Activated CD4-positive, CD25-positive, alpha-beta regulatory T cell treated with anti-CD3 and anti-CD28 coated beads, Interleukin-2, amount 50 U/mL, for 72 hours (primary cell): Measurements from ENCODE around the gene DDX51.
"Not testable (repeated sequence)": the region's sequence is repeated elsewhere in the genome, so short reads cannot be mapped to it uniquely, and the experiment has no call there.

ENCODE experiments used
- DNase-seq: peaks from one replicate; pipeline ENCODE4 v3.0.0; 2021

DDX51 gene

GRCh38 chr12:132111654-132112304 lies 32.3 kb downstream of the DDX51 start:
- no peak for DNase-seq

GRCh38 chr12:132110677-132111076 lies 33.4 kb downstream of the DDX51 start:
- no peak for DNase-seq

DNA sequence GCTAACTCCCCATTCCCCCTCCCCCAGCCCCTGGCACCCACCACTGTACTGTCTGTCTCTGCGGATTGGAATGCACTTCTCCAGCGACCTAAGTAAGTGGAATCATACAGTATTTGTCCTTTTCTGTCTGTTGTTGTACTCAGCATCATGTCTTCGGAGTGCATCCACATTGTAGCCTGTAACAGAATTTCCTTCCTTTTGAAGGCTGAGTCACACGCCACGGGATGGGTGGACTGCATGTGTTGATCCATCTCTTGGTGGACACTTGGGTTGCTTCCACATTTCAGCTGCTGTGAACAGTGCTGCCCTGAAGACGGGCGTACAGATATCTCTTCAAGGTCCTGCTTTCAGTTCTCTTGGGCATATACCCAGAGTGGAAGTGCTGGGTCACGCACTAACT lies 34.4 kb downstream of the DDX51 start:
- no peak for DNase-seq

GRCh38 chr12:132108211-132108832 lies 35.8 kb downstream of the DDX51 start:
- DNase-seq, result no peak

DNA sequence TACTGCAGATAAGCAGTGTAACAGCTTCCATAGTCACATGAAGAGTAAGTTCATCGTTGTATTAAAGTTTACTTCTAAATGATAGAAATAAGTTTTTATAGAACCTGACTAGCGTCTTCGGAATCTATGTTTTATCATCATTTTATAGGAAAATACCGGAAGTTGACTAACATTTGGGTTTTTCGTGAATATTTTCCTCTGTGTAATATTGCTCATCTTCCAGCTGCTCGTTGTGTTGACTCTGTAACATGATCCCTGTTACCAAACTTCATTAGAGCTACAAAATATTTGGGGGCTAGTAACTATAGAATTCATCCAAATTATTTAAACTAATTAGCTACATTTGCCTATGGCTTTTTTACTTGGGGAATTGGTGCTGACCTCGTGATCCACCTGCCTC lies 37.2 kb downstream of the DDX51 start:
- no peak for DNase-seq

- DNase-seq, result no peak
Measured at GRCh38 chr12:132105467-132105866, 38.7 kb downstream of the DDX51 start.

GRCh38 chr12:132103542-132104308 lies 40.4 kb downstream of the DDX51 start:
- DNase-seq, result no peak

- not testable (repeated sequence) for DNase-seq
Measured at GRCh38 chr12:132103072-132103471, 41.0 kb downstream of the DDX51 start.

DNA sequence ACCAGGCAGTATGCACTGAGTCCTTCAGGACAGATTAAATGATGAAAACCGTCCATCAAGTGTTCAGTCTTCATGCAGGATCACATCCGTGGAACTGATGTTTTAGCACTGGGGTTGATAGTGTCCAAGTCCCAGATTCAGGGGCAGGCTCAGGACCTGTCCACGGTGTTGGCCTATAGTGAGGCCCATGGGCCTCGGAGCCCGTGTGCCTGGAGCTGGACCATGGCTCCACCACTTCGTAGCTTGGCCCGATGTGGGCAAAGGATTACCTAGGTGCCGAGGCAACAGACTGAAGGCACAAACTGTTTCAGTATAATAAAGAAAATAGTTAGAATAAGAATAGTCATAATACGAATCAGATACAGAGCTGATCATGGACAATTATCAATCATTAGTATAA lies 41.8 kb downstream of the DDX51 start:
- no peak for DNase-seq

- DNase-seq, result no peak
Measured at GRCh38 chr12:132100306-132101065, 43.6 kb downstream of the DDX51 start.

DNA sequence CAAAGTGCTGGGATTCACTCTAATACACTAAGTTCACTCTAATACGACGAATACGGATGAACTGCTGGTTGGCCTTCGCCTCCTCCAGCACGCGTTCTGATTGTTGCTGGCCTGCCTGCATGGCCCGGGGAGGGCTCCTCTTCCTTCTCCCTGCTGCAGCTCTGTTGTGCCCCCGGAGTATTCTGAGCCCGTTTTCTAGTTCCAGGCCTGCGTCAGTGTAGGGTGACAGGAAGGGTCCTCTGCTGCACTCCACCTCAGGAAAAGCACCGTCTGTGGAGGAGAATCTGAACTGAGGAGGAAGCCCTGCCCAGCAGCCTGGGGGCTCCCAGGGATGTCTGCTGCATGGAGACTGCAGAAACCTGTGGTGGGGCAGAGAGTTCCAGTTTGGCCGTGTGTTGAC lies 44.4 kb downstream of the DDX51 start:
- DNase-seq, result no peak

DNA sequence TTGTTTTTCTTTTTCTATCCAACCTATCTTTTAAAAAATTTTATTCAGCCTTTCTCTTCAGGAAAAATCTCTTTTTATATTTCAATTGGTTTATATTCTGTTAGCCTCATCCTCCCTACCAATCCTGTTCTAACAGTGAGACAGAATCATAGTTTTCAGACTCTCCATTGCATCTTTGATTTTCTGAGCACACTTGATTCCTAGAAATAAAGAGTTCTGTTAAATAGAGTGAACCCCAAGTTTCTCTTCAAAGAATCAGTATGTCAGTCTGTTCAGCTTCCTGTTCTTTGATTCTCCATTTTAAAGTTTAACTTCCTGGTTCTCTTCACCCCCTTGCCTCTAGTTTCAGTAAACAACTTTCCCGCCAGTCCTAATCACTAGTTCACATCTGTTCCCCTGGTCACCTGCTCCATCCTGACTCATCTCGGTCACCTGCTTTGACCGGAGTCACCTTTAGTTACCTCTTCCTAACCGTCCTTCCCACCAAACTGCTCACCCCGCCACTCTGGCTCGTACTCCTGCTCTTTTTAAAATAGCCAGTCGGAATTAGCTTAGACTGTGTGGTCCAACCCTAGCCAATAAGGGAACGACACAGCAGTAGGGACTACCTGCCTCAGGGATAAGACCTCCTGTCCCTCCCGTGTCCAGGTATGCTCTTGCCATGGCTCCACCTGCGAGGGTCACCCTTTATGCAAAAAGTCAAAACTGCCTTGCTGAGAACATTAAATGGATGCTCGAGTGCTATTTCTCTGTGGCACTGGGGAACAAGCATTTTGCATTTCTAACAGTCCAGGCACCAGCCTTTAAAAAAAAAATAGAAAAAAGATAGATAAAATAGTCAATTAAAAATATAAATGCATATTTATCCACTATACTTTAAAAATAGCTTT lies 48.4 kb downstream of the DDX51 start:
- DNase-seq, result no peak

GRCh38 chr12:132094269-132094891 lies 49.7 kb downstream of the DDX51 start:
- DNase-seq, result no peak

DNA sequence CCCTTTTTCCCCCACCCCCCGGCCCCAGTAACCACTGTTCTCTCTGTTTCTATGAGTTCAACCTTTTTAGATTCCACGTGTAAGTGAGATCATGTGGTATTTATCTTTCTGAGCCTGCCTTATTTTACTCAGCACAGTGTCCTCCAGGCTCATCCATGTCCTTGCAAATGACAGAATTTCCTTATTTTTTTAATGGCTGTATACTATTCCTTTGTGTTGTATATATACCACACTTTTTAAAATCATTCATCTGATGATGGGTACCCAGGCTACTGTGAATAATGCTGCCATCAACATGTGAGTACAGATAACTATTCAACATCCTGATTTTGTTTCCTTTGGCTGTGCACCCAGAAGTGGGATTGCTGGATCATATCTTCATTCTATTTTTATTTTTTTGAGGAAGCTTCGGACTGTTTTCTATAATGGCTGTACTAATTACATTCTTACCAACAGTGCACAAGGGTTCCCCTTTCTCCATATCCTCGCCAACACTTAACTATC lies 54.7 kb downstream of the DDX51 start:
- DNase-seq, result no peak
